Fibroblast of skin of abdomen (primary cell): ENCODE measurements around the gene LRP1-AS. TPM values are rescaled to one million over a fixed set of nuclear protein-coding genes. Genes with fewer than 3 reads are reported as not detected.

Experiments used
- DNase-seq: peaks from one replicate; pipeline ENCODE4 v3.0.0-alpha.2; 2013
- polyA plus RNA-seq, 2 experiments: library from polyadenylated mRNA; unstranded; fragments of 120-200 nt; gene quantifications; one replicate each; pipeline ENCODE4 v1.2.1, GENCODE V29; 2013; ENCODE audit not compliant: insufficient read length in 2 of 2

Gene LRP1-AS
- polyA plus RNA-seq (2013, experiment 1 of 2; ENCODE audit: insufficient read length) = not detected
- polyA plus RNA-seq (2013, experiment 2 of 2; ENCODE audit: insufficient read length) = not detected

GRCh38 chr12:57146961-57147944, at the start of gene LRP1-AS:
Gene LRP1-AS, minus strand, starts transcription at chr12:57147619.
- peak; percentile 62 for DNase-seq

GRCh38 chr12:57196956-57197355, 49.5 kb upstream of the LRP1-AS start:
- DNase-seq = no peak

GRCh38 chr12:57196439-57196838, 49.0 kb upstream of the LRP1-AS start:
- DNase-seq = no peak

GRCh38 chr12:57195611-57196371, 48.4 kb upstream of the LRP1-AS start:
- no peak for DNase-seq

- no peak for DNase-seq
Observed at GRCh38 chr12:57195186-57195585, 47.8 kb upstream of the LRP1-AS start.

GRCh38 chr12:57194253-57194652, 46.8 kb upstream of the LRP1-AS start:
- DNase-seq = no peak

GRCh38 chr12:57193706-57194245, 46.4 kb upstream of the LRP1-AS start:
- DNase-seq = no peak

GRCh38 chr12:57192920-57193319, 45.5 kb upstream of the LRP1-AS start:
- DNase-seq = no peak

- no peak for DNase-seq
Observed at GRCh38 chr12:57191410-57191809, 44.0 kb upstream of the LRP1-AS start.

GRCh38 chr12:57190821-57191220, 43.4 kb upstream of the LRP1-AS start:
- no peak for DNase-seq

GRCh38 chr12:57190037-57190436, 42.6 kb upstream of the LRP1-AS start:
- peak; percentile 25 for DNase-seq

- DNase-seq = no peak
Observed at GRCh38 chr12:57188090-57188425, 40.6 kb upstream of the LRP1-AS start.

GRCh38 chr12:57187222-57188089, 40.0 kb upstream of the LRP1-AS start:
- DNase-seq = no peak

- no peak for DNase-seq
Observed at GRCh38 chr12:57185906-57186508, 38.6 kb upstream of the LRP1-AS start.

- DNase-seq = no peak
Observed at GRCh38 chr12:57185403-57185802, 38.0 kb upstream of the LRP1-AS start.

GRCh38 chr12:57183939-57184725, 36.7 kb upstream of the LRP1-AS start:
- DNase-seq = no peak

- peak; percentile 62 for DNase-seq
Observed at GRCh38 chr12:57182918-57183575, 35.6 kb upstream of the LRP1-AS start.

- peak; percentile 81 for DNase-seq
Observed at GRCh38 chr12:57181561-57182155, 34.2 kb upstream of the LRP1-AS start.

GRCh38 chr12:57181072-57181471, 33.7 kb upstream of the LRP1-AS start:
- DNase-seq = no peak
